Fibroblast of mammary gland (primary cell): Measurements from ENCODE around the gene C21orf58.

ENCODE experiments used
- DNase-seq: peaks from one replicate; pipeline ENCODE4 v3.0.0-alpha.2; 2010; ENCODE audit warnings: low read depth
- H3K4me3 ChIP-seq: 2 replicates; pipeline ENCODE4 v1.5.1; 2011; ENCODE audit warnings: low read depth, mild to moderate bottlenecking, low read length, moderate library complexity; ENCODE audit not compliant: control insufficient read depth
- CTCF ChIP-seq: conservative IDR thresholded peaks from 2 replicates; pipeline ENCODE4 v1.5.1; 2011; ENCODE audit warnings: low read depth, low read length, inconsistent platforms; ENCODE audit not compliant: control insufficient read depth, insufficient read depth

The C21orf58 gene

GRCh38 chr21:46366966-46367365 is 43.3 kb upstream of the C21orf58 start:
- no peak for TF ChIP-seq CTCF
- no peak for DNase-seq
- H3K4me3 ChIP-seq, result no peak overlapping the region

GRCh38 chr21:46366561-46366960 is 42.9 kb upstream of the C21orf58 start:
- no peak for TF ChIP-seq CTCF
- DNase-seq, result no peak
- no peak overlapping the region for H3K4me3 ChIP-seq

- H3K4me3 ChIP-seq, result no peak overlapping the region
- no peak for TF ChIP-seq CTCF
- DNase-seq, result no peak
Measured at GRCh38 chr21:46366091-46366490, 42.4 kb upstream of the C21orf58 start.

DNA sequence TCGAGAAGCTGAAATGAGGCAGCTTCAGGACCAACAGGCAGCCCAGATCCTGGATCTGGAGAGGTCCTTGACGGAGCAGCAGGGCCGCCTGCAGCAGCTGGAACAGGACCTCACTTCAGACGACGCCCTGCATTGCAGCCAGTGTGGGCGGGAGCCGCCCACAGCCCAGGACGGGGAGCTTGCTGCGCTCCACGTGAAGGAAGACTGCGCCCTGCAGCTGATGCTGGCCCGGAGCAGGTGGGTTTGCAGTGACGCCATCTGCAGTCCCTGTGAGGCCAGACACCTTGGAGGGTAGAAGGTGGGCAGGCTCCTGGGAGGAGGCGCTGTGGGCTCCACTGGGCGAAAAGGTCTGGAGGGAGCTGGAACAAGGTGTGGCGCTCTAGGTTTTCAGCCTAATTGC is 40.0 kb upstream of the C21orf58 start:
- H3K4me3 ChIP-seq, result no peak overlapping the region
- TF ChIP-seq CTCF, result no peak
- no peak for DNase-seq

DNA sequence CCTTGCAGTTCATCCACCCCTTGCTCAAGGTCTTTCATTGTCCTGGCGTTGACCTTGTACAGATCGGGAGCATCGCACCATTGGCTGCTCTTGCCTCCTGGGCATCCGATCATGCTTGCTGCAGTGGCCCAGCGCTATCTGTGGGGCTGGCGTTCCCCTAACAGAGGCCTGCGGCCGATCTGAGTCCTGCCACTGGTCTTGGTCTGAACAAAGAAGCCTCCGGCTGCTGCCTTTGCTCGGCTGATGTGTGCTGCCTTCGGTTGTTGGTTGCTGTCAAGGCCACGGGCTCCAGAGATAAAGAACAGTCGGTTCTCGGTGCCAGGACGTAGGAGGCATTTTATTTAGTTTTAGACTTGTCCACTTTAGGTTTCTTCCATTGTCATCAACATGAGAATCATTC is 39.3 kb upstream of the C21orf58 start:
- H3K4me3 ChIP-seq, result no peak overlapping the region
- no peak for TF ChIP-seq CTCF
- DNase-seq, result no peak

DNA sequence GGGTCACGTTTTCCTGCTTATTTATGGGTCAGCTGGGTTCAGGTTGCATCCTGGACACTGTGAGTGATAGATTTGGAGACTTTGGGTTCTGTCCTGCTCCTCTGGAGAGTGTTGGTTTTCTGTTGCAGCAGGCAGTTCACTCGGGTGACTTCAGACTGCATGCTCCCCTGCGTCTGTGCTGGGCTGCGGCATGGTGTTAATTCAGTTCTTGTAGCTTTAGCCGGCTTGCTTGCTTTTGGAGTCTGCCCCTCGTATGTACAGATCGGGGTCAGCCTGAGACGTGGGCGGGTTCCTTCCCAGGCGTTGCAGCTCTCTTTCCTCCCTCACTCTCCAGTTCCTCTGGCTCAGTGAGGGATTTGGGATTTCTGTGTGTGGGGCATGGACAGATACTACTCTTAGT is 38.3 kb upstream of the C21orf58 start:
- no peak for TF ChIP-seq CTCF
- no peak for DNase-seq
- no peak overlapping the region for H3K4me3 ChIP-seq

GRCh38 chr21:46361176-46361575 is 37.5 kb upstream of the C21orf58 start:
- no peak for DNase-seq
- H3K4me3 ChIP-seq, result no peak overlapping the region
- TF ChIP-seq CTCF, result no peak
